AG04450 (cell line): ENCODE results near the gene MEGF11. TPM values are rescaled to one million over a fixed set of nuclear protein-coding genes. Genes with fewer than 3 reads are reported as not detected.

Experiments used
- CTCF ChIA-PET: fragments of 300-600, 350-600 bp; formaldehyde crosslinking; extraction: SDS; loops from one replicate; lab custom pipeline; 2022; ENCODE audit warnings: antibody characterized with exemption, inconsistent platforms; lab: Charles Lee
- POLR2A ChIA-PET: fragments of 350-600 bp; formaldehyde crosslinking; extraction: SDS; loops from one replicate; lab custom pipeline; 2021; ENCODE audit warnings: antibody characterized with exemption, inconsistent platforms; lab: Yijun Ruan, JAX
- DNase-seq: peaks from one replicate; pipeline ENCODE4 v3.0.0-alpha.2; 2011; ENCODE audit warnings: low read depth, low spot score
- H3K27ac ChIP-seq: one replicate; pipeline ENCODE4 v1.5.1; 2012; ENCODE audit warnings: low read depth, low read length, control low read depth
- H3K27me3 ChIP-seq: one replicate; pipeline ENCODE4 v1.6.0; 2012; ENCODE audit warnings: low read length; ENCODE audit not compliant: control insufficient read depth, insufficient read depth
- H3K4me3 ChIP-seq: 2 replicates; pipeline ENCODE4 v1.5.1; 2011; ENCODE audit warnings: mild to moderate bottlenecking, low read depth, low read length, control low read depth
- H3K9me3 ChIP-seq: 2 replicates; pipeline ENCODE4 v1.5.1; 2012; ENCODE audit warnings: low read length; ENCODE audit not compliant: control insufficient read depth, insufficient read depth
- CTCF ChIP-seq: IDR thresholded peaks from 2 replicates; pipeline ENCODE4 v1.5.1; 2011; ENCODE audit warnings: low read depth, low read length, control low read depth, inconsistent platforms
- polyA plus RNA-seq: library from polyadenylated mRNA; depleted of rRNA; stranded (reverse); fragments of >200 nt; gene quantifications from 2 replicates; pipeline ENCODE4 v1.2.3, GENCODE V29; 2011

Gene MEGF11
- polyA plus RNA-seq, 1 experiment, result not detected

- ChIA-PET CTCF (no interaction called here), POLR2A (no interaction called here)
- TF ChIP-seq CTCF, result no peak
- H3K27ac ChIP-seq, result no peak overlapping the region
- no peak for DNase-seq
- no peak overlapping the region for H3K4me3 ChIP-seq
- H3K27me3 ChIP-seq, result peaks cover 35% of the 10 kb centered on the region
- no peaks in the 10 kb centered on the region for H3K9me3 ChIP-seq
These were observed 36.7 kb downstream of the MEGF11 start for GRCh38 chr15:66216806-66217205.

DNA sequence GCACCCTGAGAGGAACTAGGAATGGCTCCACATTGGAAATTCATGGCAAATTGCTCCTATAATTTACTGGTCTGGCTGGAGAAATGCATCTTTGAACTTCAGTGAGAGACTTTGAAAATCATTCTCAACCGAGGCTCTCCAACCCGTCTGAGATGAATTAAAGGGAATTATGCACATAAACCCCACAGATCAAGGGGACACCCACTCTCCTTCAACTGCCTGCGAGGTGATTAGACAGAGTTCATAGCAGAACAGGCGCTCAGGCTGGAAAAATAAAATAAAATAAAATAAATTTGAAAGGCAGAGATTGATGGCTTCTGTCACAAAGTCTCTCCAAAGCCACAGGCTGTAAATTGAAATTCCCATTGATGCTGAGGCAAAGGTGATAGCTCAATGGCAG is 37.7 kb downstream of the MEGF11 start:
- H3K27me3 ChIP-seq, result peaks cover 35% of the 10 kb centered on the region
- no peak for TF ChIP-seq CTCF
- H3K27ac ChIP-seq, result no peak overlapping the region
- no peak for DNase-seq
- no peaks in the 10 kb centered on the region for H3K9me3 ChIP-seq
- ChIA-PET POLR2A (no interaction called here), CTCF (no interaction called here)
- H3K4me3 ChIP-seq, result no peak overlapping the region

DNA sequence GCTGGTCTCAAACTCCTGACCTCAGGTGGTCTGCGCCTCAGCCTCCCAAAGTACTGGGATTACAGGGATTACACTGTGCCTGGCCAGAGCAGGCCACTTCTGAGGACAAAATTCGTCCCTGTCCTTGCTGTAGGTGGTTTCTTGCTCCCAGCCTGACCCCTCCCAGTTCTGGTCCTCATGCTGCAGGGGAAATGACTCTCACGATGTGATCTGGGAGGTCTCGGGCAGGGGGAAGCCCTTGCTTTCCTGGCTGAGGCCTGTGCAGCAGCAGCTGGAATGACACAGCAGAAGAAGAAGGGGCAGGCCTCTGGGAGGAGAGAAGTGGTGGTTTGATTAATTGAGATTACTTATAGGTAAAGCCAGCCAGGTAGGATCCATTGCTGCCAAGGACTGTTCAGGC is 39.3 kb downstream of the MEGF11 start:
- no peak for TF ChIP-seq CTCF
- POLR2A ChIA-PET, result no interaction called here
- Histone ChIP-seq H3K4me3 (no peak overlapping the region), H3K27me3 (peaks cover 31% of the 10 kb centered on the region), H3K9me3 (no peaks in the 10 kb centered on the region), H3K27ac (no peak overlapping the region)
- CTCF ChIA-PET, result interaction anchor here (0.6 kb wide), 1 partner anchor 275 kb away, joined by 6 read pairs; no protein-coding TSS in a partner anchor
- DNase-seq, result no peak

DNA sequence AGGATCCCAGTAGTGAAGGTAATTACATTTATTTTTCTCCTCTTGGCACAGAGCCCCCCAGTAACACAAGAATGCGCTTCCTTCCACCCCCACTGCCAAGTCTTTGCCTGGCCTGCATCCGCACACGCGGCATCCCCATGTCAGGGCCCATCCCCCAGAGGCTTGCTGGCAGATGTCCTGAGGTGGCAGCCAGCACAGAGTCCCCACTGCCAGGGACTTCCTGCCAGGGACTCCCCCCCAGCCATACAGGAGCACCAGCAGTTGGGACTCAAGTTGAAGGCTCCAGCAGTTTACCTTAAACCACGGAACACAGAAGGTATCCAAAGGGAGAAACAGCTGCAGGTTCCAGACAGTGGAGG is 41.0 kb downstream of the MEGF11 start:
- CTCF ChIA-PET, result interaction anchor here (0.6 kb wide), 1 partner anchor 75 kb away, joined by 12 read pairs; no protein-coding TSS in a partner anchor
- Histone ChIP-seq H3K27me3 (peaks cover 23% of the 10 kb centered on the region), H3K27ac (no peak overlapping the region), H3K9me3 (no peaks in the 10 kb centered on the region), H3K4me3 (no peak overlapping the region)
- no peak for TF ChIP-seq CTCF
- no peak for DNase-seq
- POLR2A ChIA-PET, result no interaction called here

- Histone ChIP-seq H3K27ac (no peak overlapping the region), H3K4me3 (no peak overlapping the region), H3K27me3 (peaks cover 19% of the 10 kb centered on the region), H3K9me3 (no peaks in the 10 kb centered on the region)
- TF ChIP-seq CTCF, result no peak
- POLR2A ChIA-PET, result no interaction called here
- DNase-seq, result no peak
- CTCF ChIA-PET, result no interaction called here
These were observed 41.6 kb downstream of the MEGF11 start for GRCh38 chr15:66211670-66212562.
